HG02938 (cell line): Measurements from ENCODE around the gene EPRS1.
"Not testable (repeated sequence)": the region's sequence is repeated elsewhere in the genome, so short reads cannot be mapped to it uniquely, and the experiment has no call there.

Experiments
- ATAC-seq: cut with Tn5 transposase; IDR thresholded peaks from one replicate; pipeline ENCODE4 v1.9.1; 2021; ENCODE audit warnings: mild to moderate bottlenecking, moderate library complexity; ENCODE audit not compliant: unreplicated experiment

Gene EPRS1

GRCh38 chr1:220040028-220040596 lies 6.2 kb downstream of the EPRS1 start:
- ATAC-seq, result no peak

GRCh38 chr1:220038640-220039039 lies 7.7 kb downstream of the EPRS1 start:
- ATAC-seq, result no peak

- ATAC-seq, result not testable (repeated sequence)
Measured at GRCh38 chr1:220037810-220038209, 8.5 kb downstream of the EPRS1 start.

GRCh38 chr1:220032911-220033310 lies 13.4 kb downstream of the EPRS1 start:
- ATAC-seq, result no peak

GRCh38 chr1:220031287-220031686 lies 15.0 kb downstream of the EPRS1 start:
- ATAC-seq, result no peak

GRCh38 chr1:220028346-220028895 lies 17.9 kb downstream of the EPRS1 start:
- peak; percentile 77 for ATAC-seq

GRCh38 chr1:220019071-220019470 lies 27.2 kb downstream of the EPRS1 start:
- ATAC-seq, result no peak

- ATAC-seq, result peak; percentile 85
Measured at GRCh38 chr1:220013497-220013896, 32.8 kb downstream of the EPRS1 start.

GRCh38 chr1:220012259-220012658 lies 34.0 kb downstream of the EPRS1 start:
- ATAC-seq, result no peak

GRCh38 chr1:220011620-220012019 lies 34.7 kb downstream of the EPRS1 start:
- no peak for ATAC-seq

- ATAC-seq, result no peak
Measured at GRCh38 chr1:220007438-220007837, 38.9 kb downstream of the EPRS1 start.

GRCh38 chr1:220005489-220005888 lies 40.8 kb downstream of the EPRS1 start:
- ATAC-seq, result no peak

GRCh38 chr1:220003610-220004299 lies 42.5 kb downstream of the EPRS1 start:
- ATAC-seq, result no peak

GRCh38 chr1:220003015-220003414 lies 43.3 kb downstream of the EPRS1 start:
- ATAC-seq, result no peak

GRCh38 chr1:220001095-220001501 lies 45.2 kb downstream of the EPRS1 start:
- no peak for ATAC-seq

- ATAC-seq, result no peak
Measured at GRCh38 chr1:219999821-220000220, 46.5 kb downstream of the EPRS1 start.
